ENCODE measurements around the gene HDGFL2. TPM values are rescaled to one million over a fixed set of nuclear protein-coding genes. Genes with fewer than 3 reads are reported as not detected.
A peak's percentile ranks its signal among the peaks of the same experiment; 100 is the strongest.

The HDGFL2 gene
- total and polyA plus RNA-seq, 2 of the 8 experiments (the other 6 are each of a cell fraction or from before 2014, with no cell fraction given), result 31.1 to 106 TPM

DNA sequence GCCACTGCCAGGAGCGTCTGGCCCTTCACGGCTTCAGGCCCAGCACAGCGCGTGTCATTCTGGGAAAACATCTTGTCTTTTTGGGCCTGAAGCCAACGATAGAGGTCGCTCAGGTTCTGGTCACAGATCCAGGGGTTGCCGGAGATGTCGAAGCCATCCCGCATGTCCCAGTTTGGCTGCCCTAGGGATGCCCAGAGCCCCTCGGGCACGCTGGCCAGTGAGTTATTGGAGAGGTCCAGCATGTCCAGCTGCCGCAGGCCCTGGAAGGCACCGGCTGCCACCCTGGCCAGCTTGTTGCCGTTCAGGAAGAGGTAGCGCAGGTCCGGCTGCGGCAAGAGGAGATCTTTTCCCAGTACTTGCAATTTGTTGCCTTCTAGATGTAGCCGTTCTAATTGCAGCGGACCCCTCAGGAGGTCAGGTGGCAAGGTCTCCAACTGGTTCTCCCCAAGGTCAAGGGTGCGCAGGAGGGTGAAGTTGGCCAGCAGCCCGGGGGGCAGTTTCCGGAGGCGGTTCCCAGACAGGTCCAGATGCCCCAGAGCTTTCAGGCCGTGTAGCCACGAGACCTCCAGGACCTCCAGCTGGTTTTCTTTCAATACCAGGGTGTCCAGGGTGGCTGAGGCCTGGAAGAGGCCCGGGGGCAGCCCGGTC, 66.0 kb downstream of the HDGFL2 start:
- no peak overlapping the region for H2BK15ac ChIP-seq (ENCODE audit: low read length)
- peaks cover 0 to 19% (median 14%) of the 10 kb centered on the region in 4 experiments; a peak in 4 of 7 replicates for H3K27me3 ChIP-seq (replicated peaks in 1 of 4; ENCODE audit: control insufficient read depth in 3 of 4, extremely low read depth in 1 of 4, insufficient read depth in 3 of 4, low read length in 3 of 4)
- no peak overlapping the region for H3K4me3 ChIP-seq (ENCODE audit: extremely low read depth in 1 of 4, insufficient read depth in 2 of 4, low read depth in 3 of 4, low read length in 4 of 4)
- H2BK20ac ChIP-seq (ENCODE audit: low read length), result no peak overlapping the region
- H2BK120ac ChIP-seq (replicated peaks; ENCODE audit: low read depth, low read length), result no peak overlapping the region
- no peak overlapping the region for H2BK5ac ChIP-seq (ENCODE audit: low read depth, low read length)
- no peaks in the 10 kb centered on the region for H3K79me2 ChIP-seq (ENCODE audit: control insufficient read depth in 1 of 2, insufficient read depth in 2 of 2, low read length in 2 of 2)
- no peak overlapping the region for H3K4me2 ChIP-seq (ENCODE audit: insufficient read depth in 1 of 2, low read depth in 2 of 2, low read length in 2 of 2)
- no peak overlapping the region for H3K56ac ChIP-seq (replicated peaks; ENCODE audit: insufficient read length, low read depth, low read length)
- no peak overlapping the region for H3K9ac ChIP-seq (replicated peaks in 1 of 4; ENCODE audit: extremely low read depth in 1 of 4, low read depth in 3 of 4, low read length in 3 of 4)
- H4K91ac ChIP-seq (replicated peaks; ENCODE audit: insufficient read length, low read length), result no peak overlapping the region
- no peak for DNase-seq (ENCODE audit: low read depth in 1 of 2, low spot score in 2 of 2)
- H3K79me1 ChIP-seq (ENCODE audit: low read depth, low read length), result no peaks in the 10 kb centered on the region
- no peak for FAIRE-seq
- no peak overlapping the region for H3K14ac ChIP-seq (ENCODE audit: insufficient read length)
- ChIA-PET CTCF (ENCODE audit: partially characterized antibody) (interaction anchor here (0.6 to 11.6 kb wide), 17 partner anchors 10 to 1598 kb away, joined by 3 to 174 read pairs (median 4); no protein-coding TSS in a partner anchor), POLR2A (ENCODE audit: partially characterized antibody) (interaction anchor here (1.8 kb wide), 1 partner anchor 22 kb away, joined by 5 read pairs; no protein-coding TSS in a partner anchor)
- no peaks in the 10 kb centered on the region; a peak in 1 of 4 replicates for H3K9me3 ChIP-seq (ENCODE audit: insufficient read depth in 2 of 2, low read depth in 1 of 2, low read length in 1 of 2)
- H2AK5ac ChIP-seq (ENCODE audit: low read depth, low read length), result no peak overlapping the region
- 0 out of 2 replicates have a peak overlapping the region, but pooled peaks have one; percentile 17 for H2BK12ac ChIP-seq (ENCODE audit: low read depth, low read length)
- peaks cover 0 to 3% of the 10 kb centered on the region in 2 experiments for H4K20me1 ChIP-seq (replicated peaks in 1 of 2; ENCODE audit: control insufficient read depth in 1 of 2, insufficient read depth in 2 of 2, low read length in 2 of 2)
- H3K23ac ChIP-seq (ENCODE audit: insufficient read length), result no peak overlapping the region
- 81% methylated on average over 27 of the region's 27 CpGs; no CpG with 5 or more reads in 1 of the 2 experiments for WGBS, 2 experiments (ENCODE audit: extremely low coverage in 1 of 2, insufficient coverage in 1 of 2, insufficient read length in 1 of 2, insufficient replicate concordance in 2 of 2, low coverage in 1 of 2, low lambda C conversion rate in 2 of 2, missing lambda C conversion rate in 1 of 2)
- peaks cover 0 to 13% (median 5%) of the 10 kb centered on the region in 4 experiments; a peak in 5 of 7 replicates for H3K4me1 ChIP-seq (replicated peaks in 1 of 4; ENCODE audit: control insufficient read depth in 3 of 4, insufficient read depth in 4 of 4, low read length in 3 of 4)
- H4K8ac ChIP-seq (ENCODE audit: extremely low read depth, insufficient read depth, low read length), result no peak overlapping the region
- no peak overlapping the region for H3K4ac ChIP-seq (replicated peaks; ENCODE audit: insufficient read length, low read depth, low read length)
- H3K18ac ChIP-seq (ENCODE audit: extremely low read depth, low read length), result no peak overlapping the region
- no peak for TF ChIP-seq RXRA (IDR thresholded peaks at IDR 0.05; ENCODE audit: insufficient read depth, low read depth, low read length)
- TF ChIP-seq, protein P1, sequence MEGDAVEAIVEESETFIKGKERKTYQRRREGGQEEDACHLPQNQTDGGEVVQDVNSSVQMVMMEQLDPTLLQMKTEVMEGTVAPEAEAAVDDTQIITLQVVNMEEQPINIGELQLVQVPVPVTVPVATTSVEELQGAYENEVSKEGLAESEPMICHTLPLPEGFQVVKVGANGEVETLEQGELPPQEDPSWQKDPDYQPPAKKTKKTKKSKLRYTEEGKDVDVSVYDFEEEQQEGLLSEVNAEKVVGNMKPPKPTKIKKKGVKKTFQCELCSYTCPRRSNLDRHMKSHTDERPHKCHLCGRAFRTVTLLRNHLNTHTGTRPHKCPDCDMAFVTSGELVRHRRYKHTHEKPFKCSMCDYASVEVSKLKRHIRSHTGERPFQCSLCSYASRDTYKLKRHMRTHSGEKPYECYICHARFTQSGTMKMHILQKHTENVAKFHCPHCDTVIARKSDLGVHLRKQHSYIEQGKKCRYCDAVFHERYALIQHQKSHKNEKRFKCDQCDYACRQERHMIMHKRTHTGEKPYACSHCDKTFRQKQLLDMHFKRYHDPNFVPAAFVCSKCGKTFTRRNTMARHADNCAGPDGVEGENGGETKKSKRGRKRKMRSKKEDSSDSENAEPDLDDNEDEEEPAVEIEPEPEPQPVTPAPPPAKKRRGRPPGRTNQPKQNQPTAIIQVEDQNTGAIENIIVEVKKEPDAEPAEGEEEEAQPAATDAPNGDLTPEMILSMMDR (IDR thresholded peaks at IDR 0.05; ENCODE audit: control extremely low read depth in 1 of 3, insufficient read depth in 1 of 3, low read depth in 1 of 3, low read length in 3 of 3), result peak; percentile 23 to 48 (median 40)
- peak; percentile 39 to 54; a peak in 3 of 4 replicates for TF ChIP-seq RAD21 (IDR thresholded peaks at IDR 0.05 in 1 of 2, conservative IDR thresholded peaks at IDR 0.05 in 1 of 2; ENCODE audit: low read depth in 2 of 2, low read length in 2 of 2)
- H3K36me3 ChIP-seq (ENCODE audit: control insufficient read depth in 2 of 4, insufficient read depth in 4 of 4, low read length in 3 of 4), result no peaks in the 10 kb centered on the region
- no peak overlapping the region for H4K5ac ChIP-seq (ENCODE audit: insufficient read length, low read depth, low read length)
- H3K27ac ChIP-seq (ENCODE audit: low read depth, low read length), result no peak overlapping the region
- H2AFZ ChIP-seq (ENCODE audit: low read length), result no peak overlapping the region
- H3K23me2 ChIP-seq (ENCODE audit: low read depth, low read length), result peaks cover 4% of the 10 kb centered on the region; the same call in 1 of the 2 replicates
